GM18861 (cell line): ENCODE data around the gene RAB3B.
"Not testable (repeated sequence)": the region's sequence is repeated elsewhere in the genome, so short reads cannot be mapped to it uniquely, and the experiment has no call there.

ENCODE experiments used
- ATAC-seq: cut with Tn5 transposase; IDR thresholded peaks from one replicate; pipeline ENCODE4 v1.9.1; 2021; ENCODE audit not compliant: unreplicated experiment

RAB3B gene

GRCh38 chr1:51989582-51990477, 670 bp downstream of the RAB3B start:
- ATAC-seq = no peak

GRCh38 chr1:51988254-51988653, 2.2 kb downstream of the RAB3B start:
- ATAC-seq = no peak

- ATAC-seq = no peak
These were observed 3.8 kb downstream of the RAB3B start for GRCh38 chr1:51986718-51987117.

GRCh38 chr1:51982161-51982560, 8.3 kb downstream of the RAB3B start:
- ATAC-seq = no peak

GRCh38 chr1:51981555-51981954, 8.9 kb downstream of the RAB3B start:
- ATAC-seq = no peak

- no peak for ATAC-seq
These were observed 12.4 kb downstream of the RAB3B start for GRCh38 chr1:51978099-51978498.

- no peak for ATAC-seq
These were observed 13.5 kb downstream of the RAB3B start for GRCh38 chr1:51976846-51977602.

GRCh38 chr1:51973587-51974474, 16.7 kb downstream of the RAB3B start:
- no peak for ATAC-seq

- ATAC-seq = no peak
These were observed 21.3 kb downstream of the RAB3B start for GRCh38 chr1:51969038-51969705.

GRCh38 chr1:51968632-51969031, 21.9 kb downstream of the RAB3B start:
- ATAC-seq = no peak

GRCh38 chr1:51967213-51967791, 23.2 kb downstream of the RAB3B start:
- ATAC-seq = not testable (repeated sequence)

GRCh38 chr1:51966559-51966958, 23.9 kb downstream of the RAB3B start:
- no peak for ATAC-seq

- no peak for ATAC-seq
These were observed 26.2 kb downstream of the RAB3B start for GRCh38 chr1:51964309-51964696.

- no peak for ATAC-seq
These were observed 26.8 kb downstream of the RAB3B start for GRCh38 chr1:51963592-51964308.

GRCh38 chr1:51962486-51963356, 27.8 kb downstream of the RAB3B start:
- ATAC-seq = no peak

GRCh38 chr1:51961954-51962353, 28.5 kb downstream of the RAB3B start:
- ATAC-seq = no peak

GRCh38 chr1:51961231-51961630, 29.3 kb downstream of the RAB3B start:
- no peak for ATAC-seq

- no peak for ATAC-seq
These were observed 30.2 kb downstream of the RAB3B start for GRCh38 chr1:51960262-51960661.

- no peak for ATAC-seq
These were observed 31.7 kb downstream of the RAB3B start for GRCh38 chr1:51958824-51959223.
